Measurements from ENCODE around the gene EFNA2. TPM values are rescaled to one million over a fixed set of nuclear protein-coding genes. Genes with fewer than 3 reads are reported as not detected.

Gene EFNA2
- total RNA-seq, 4 donors from 2014 or later = not detected

DNA sequence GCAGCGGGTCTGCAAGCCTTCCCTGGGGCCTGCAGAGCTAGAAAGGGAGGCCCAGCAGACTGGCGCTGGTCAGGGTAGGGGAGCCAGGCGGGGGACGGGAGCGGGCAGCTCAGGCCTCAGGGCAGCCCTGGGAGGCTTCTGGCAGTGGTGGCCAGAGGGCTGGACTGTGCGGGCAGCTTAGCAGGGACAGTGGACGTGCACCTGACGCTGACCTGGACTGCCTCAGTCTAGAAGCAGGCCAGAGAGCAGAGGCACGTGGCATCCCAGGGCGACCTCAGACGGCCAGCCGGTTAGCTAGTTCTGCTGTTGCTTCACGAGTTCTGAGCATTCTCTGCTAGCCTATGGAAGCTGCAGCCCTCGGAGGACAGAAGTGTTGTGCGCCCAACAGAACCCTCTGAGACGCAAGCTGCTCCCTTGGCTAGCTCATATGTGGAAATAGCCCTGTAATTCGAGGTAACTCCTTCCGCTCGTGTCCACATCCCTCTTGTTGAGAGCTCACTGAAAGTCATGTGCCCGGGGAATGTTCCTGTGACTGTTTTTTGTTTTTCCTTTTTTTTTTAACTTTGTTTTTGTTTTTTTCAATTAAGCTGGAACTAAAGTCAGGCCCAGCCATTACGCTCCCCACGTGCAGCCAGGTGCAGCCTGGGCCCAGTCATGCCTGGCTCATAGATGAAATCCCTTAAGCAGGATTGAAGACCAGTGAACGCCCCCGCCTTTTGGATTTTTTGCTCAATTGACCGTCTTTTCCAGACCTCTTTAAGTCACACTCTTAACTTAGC lies 12.2 kb upstream of the EFNA2 start:
- H3K36me3 ChIP-seq = peaks cover 34 to 59% (median 57%) of the 10 kb centered on the region in 4 donors
- no peaks in the 10 kb centered on the region for H3K27me3 ChIP-seq
- intact Hi-C loops (cut with DNase I) = no loop called here
- H3K4me1 ChIP-seq = peaks cover 65 to 84% (median 74%) of the 10 kb centered on the region in 4 donors
- no peak for DNase-seq (ENCODE audit: extremely low spot score)
- WGBS = 69% methylated on average over 21 of the region's 25 CpGs
- H3K27ac ChIP-seq (replicated peaks in 1 of 4) = peak overlapping the region; percentile 97 to 100 (median 100)
- no peaks in the 10 kb centered on the region for H3K9me3 ChIP-seq
- H3K4me3 ChIP-seq = no peak overlapping the region
- TF ChIP-seq POLR2AphosphoS5 (IDR thresholded peaks at IDR 0.05) (no peak), POLR2A (IDR thresholded peaks at IDR 0.05; ENCODE audit: low read depth) (no peak)

DNA sequence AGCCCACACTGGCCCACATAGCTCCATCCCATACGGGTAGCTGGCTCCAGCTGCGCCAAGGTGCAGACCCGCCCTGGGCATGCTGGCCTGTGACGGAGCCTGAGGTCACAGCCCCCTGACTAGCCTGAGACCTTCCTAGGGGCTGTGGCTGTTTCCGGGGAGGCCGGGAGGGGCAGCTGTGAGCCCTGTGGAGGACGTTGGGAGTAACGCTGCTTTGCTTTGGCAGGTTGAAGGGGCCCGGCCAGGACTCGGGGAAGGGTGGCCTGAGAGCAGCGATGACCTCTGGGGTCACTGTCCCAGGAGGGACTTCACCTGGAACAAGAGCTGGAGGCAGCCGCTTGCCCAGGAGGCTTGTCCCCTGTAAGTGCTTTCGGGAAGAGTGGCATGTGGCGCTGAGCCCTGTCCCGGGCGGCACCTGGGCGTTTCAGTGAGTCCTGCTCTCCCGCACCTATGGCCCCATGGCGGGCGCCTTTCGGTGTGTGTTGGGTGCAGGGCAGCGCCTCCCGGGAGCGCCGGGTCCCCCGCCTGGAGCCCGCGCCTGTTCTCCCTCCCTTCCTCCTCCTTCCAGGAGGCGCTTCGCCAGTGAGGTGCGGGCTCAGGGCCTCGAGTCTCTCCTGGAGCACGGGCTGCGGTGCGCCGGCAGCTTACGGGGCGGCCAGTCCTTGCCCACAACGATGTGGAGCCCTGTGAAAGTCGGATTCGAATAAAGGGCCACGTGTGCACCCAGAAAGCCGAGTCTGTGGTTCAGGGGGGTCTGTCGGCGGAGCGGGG lies 11.4 kb upstream of the EFNA2 start:
- H3K9me3 ChIP-seq = no peaks in the 10 kb centered on the region
- WGBS = 74% methylated on average over 30 of the region's 46 CpGs
- peaks cover 60 to 80% (median 69%) of the 10 kb centered on the region in 4 donors for H3K4me1 ChIP-seq
- peak overlapping the region; percentile 97 to 100 (median 100) for H3K27ac ChIP-seq (replicated peaks in 1 of 4)
- H3K4me3 ChIP-seq = peak overlapping the region; percentile 53 to 70 (median 70)
- no peak for DNase-seq (ENCODE audit: extremely low spot score)
- peaks cover 34 to 67% (median 65%) of the 10 kb centered on the region in 4 donors for H3K36me3 ChIP-seq
- H3K27me3 ChIP-seq = no peaks in the 10 kb centered on the region
- TF ChIP-seq, protein P1, sequence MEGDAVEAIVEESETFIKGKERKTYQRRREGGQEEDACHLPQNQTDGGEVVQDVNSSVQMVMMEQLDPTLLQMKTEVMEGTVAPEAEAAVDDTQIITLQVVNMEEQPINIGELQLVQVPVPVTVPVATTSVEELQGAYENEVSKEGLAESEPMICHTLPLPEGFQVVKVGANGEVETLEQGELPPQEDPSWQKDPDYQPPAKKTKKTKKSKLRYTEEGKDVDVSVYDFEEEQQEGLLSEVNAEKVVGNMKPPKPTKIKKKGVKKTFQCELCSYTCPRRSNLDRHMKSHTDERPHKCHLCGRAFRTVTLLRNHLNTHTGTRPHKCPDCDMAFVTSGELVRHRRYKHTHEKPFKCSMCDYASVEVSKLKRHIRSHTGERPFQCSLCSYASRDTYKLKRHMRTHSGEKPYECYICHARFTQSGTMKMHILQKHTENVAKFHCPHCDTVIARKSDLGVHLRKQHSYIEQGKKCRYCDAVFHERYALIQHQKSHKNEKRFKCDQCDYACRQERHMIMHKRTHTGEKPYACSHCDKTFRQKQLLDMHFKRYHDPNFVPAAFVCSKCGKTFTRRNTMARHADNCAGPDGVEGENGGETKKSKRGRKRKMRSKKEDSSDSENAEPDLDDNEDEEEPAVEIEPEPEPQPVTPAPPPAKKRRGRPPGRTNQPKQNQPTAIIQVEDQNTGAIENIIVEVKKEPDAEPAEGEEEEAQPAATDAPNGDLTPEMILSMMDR (IDR thresholded peaks at IDR 0.05) = no peak
- TF ChIP-seq POLR2A (IDR thresholded peaks at IDR 0.05; ENCODE audit: low read depth) (no peak), EP300 (IDR thresholded peaks at IDR 0.05) (no peak), POLR2AphosphoS5 (IDR thresholded peaks at IDR 0.05) (no peak)
- intact Hi-C loops (cut with DNase I) = no loop called here

DNA sequence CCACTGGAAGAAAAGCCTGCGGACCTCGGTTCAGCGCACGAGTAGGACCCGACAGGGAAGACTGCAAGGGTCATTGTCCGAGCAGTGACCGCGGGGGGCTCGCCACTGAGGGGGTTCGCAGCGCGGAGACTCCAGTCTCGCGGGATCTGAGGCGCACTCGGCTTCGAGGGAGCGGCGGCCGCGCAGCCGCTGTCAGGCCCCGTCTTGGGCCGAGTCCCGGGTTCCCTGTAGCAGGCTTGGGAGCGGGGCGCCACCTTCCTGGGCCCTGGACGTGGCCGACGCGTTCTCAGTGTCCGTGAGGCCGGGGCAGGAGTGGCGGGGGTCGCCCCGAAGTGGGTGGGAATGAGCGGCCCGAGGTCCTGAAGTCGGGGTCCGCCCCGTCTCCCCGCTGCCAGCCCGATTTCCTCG lies 10.8 kb upstream of the EFNA2 start:
- no peak for DNase-seq (ENCODE audit: extremely low spot score)
- H3K36me3 ChIP-seq = peaks cover 34 to 73% (median 69%) of the 10 kb centered on the region in 4 donors
- intact Hi-C loops (cut with DNase I) = no loop called here

DNA sequence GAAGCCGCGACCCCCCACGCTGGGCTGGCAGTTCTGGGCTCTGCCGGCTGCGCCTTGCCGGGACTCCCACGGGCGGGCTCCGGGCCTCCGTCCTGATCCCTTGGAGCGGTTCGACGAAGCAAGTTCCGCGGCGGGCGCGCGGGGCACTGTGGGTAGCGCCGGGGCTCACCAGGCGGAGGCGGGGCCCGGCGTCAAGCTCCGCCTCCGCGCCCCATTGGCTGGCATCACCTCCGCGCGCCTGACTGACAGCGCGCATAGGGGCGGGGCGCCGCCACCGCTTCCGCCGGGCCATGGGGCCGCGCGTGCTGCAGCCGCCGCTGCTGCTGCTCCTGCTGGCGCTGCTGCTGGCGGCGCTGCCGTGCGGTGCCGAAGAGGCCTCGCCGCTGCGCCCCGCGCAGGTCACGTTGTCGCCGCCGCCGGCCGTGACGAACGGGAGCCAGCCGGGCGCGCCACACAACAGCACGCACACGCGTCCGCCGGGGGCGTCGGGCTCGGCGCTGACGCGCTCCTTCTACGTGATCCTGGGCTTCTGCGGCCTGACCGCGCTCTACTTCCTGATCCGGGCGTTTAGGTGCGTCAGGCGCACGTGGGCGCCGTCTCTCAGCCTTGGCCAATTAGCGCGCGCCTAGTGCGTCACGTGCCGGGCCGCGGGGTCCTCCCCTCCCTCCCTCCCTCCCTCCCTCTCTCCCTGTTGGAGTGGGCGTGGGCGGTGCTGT lies 10.3 kb upstream of the EFNA2 start, which contains the start of gene FAM174C:
FAM174C (plus strand) TSS at position 271 of the 716 bp plus-strand sequence; CDS start at position 291, 20 bp downstream.
- DNase-seq (ENCODE audit: extremely low spot score) = peak; percentile 99
- peak within 1 kb of the TSS; percentile 97 to 100 (median 100) for H3K27ac ChIP-seq (replicated peaks in 1 of 4)
- H3K4me1 ChIP-seq = peaks cover 58 to 80% (median 67%) of the 10 kb centered on the region in 4 donors
- H3K36me3 ChIP-seq = peaks cover 34 to 76% (median 69%) of the 10 kb centered on the region in 4 donors
- H3K4me3 ChIP-seq = peak within 1 kb of the TSS; percentile 53 to 70 (median 70)
- no CpG with 5 or more reads among the region's 98 CpGs for WGBS
- H3K27me3 ChIP-seq = no peaks in the 10 kb centered on the region
- TF ChIP-seq EP300 (IDR thresholded peaks at IDR 0.05) (no peak), POLR2AphosphoS5 (IDR thresholded peaks at IDR 0.05) (peak; percentile 84 to 86), POLR2A (IDR thresholded peaks at IDR 0.05; ENCODE audit: low read depth) (peak; percentile 37)
- TF ChIP-seq, protein P1 (IDR thresholded peaks at IDR 0.05) = peak in 1 of 3 experiments; percentile 14
- no peaks in the 10 kb centered on the region for H3K9me3 ChIP-seq
- intact Hi-C loops (cut with DNase I) = no loop called here

More for the DNA sequence above, 10.8 kb upstream of the EFNA2 start:
- TF ChIP-seq, protein P1 (IDR thresholded peaks at IDR 0.05) = no peak
- TF ChIP-seq POLR2A (IDR thresholded peaks at IDR 0.05; ENCODE audit: low read depth) (peak; percentile 28), EP300 (IDR thresholded peaks at IDR 0.05) (no peak)
- H3K9me3 ChIP-seq = no peaks in the 10 kb centered on the region
- 44% methylated on average over 20 of the region's 44 CpGs for WGBS
- peak overlapping the region; percentile 97 to 100 (median 100) for H3K27ac ChIP-seq (replicated peaks in 1 of 4)
- peaks cover 60 to 82% (median 71%) of the 10 kb centered on the region in 4 donors for H3K4me1 ChIP-seq
- H3K27me3 ChIP-seq = no peaks in the 10 kb centered on the region
- peak overlapping the region; percentile 53 to 70 (median 70) for H3K4me3 ChIP-seq
